Vagina (tissue), 2 donors: ENCODE data around the gene TNRC6C. TPM values are rescaled to one million over a fixed set of nuclear protein-coding genes. Genes with fewer than 3 reads are reported as not detected.

ENCODE experiments used
- DNase-seq, 2 donors: peaks; one replicate each; pipeline ENCODE4 v3.0.0-alpha.2; 2017; ENCODE audit errors: extremely low spot score in 2 of 2
- H3K27ac ChIP-seq: fragments of 200-600 bp; sonication (generic); one replicate; pipeline ENCODE4 v1.5.1; 2019
- H3K27me3 ChIP-seq: fragments of 200-600 bp; sonication (generic); one replicate; pipeline ENCODE4 v1.5.1; 2019
- H3K36me3 ChIP-seq, 2 donors: fragments of 200-600 bp; sonication (generic); one replicate each; pipeline ENCODE4 v1.5.1; 2017 to 2019
- H3K4me1 ChIP-seq: fragments of 200-600 bp; sonication (generic); one replicate; pipeline ENCODE4 v1.5.1; 2019
- H3K4me3 ChIP-seq, 2 donors: fragments of 200-600 bp; sonication (generic); 1 replicate in 1 of 2; 2 replicates in 1 of 2; pipeline ENCODE4 v1.5.1; 2016 to 2019
- H3K9me3 ChIP-seq: fragments of 200-600 bp; sonication (generic); one replicate; pipeline ENCODE4 v1.5.1; 2019
- POLR2A ChIP-seq, 2 donors: fragments of 450-650 bp; IDR thresholded peaks; one replicate each; pipeline ENCODE4 v1.6.1; 2017; ENCODE audit warnings: antibody characterized with exemption in 2 of 2, mild to moderate bottlenecking in 2 of 2, moderate library complexity in 2 of 2
- POLR2AphosphoS5 ChIP-seq, 2 donors: sonication (generic); formaldehyde crosslinking; IDR thresholded peaks; one replicate each; pipeline ENCODE4 v1.9.0; 2017; ENCODE audit warnings: antibody characterized with exemption in 2 of 2, mild to moderate bottlenecking in 2 of 2, low read depth in 1 of 2; ENCODE audit not compliant: insufficient read depth in 1 of 2
- intact Hi-C: fragments of 100-400 bp; cut with DNase I; formaldehyde crosslinking; loops from one replicate; pipeline ENCODE4 v1.15.1; 2023
- small RNA-seq: library from RNA; depleted of rRNA; stranded (forward); fragments of <200 nt; gene quantifications from one replicate; pipeline ENCODE3, GENCODE V24; 2016
- total RNA-seq: library from RNA; depleted of rRNA; stranded (reverse); fragments of >200 nt; gene quantifications from one replicate; pipeline ENCODE4 v1.2.3, GENCODE V29; 2016
- TF ChIP-seq, protein P1 (sequence below), 3 experiments: fragments of 450-650 bp in 2 of 3; fragments of 200-600 bp in 1 of 3; sonication (generic) in 1 of 3; IDR thresholded peaks; one replicate each; pipeline ENCODE4 v1.5.1; 2017 to 2019; ENCODE audit warnings: antibody characterized with exemption in 3 of 3, mild to moderate bottlenecking in 2 of 3, moderate library complexity in 2 of 3

The TNRC6C gene
- total RNA-seq, 1 donor from 2014 or later, result 14.7 TPM

DNA sequence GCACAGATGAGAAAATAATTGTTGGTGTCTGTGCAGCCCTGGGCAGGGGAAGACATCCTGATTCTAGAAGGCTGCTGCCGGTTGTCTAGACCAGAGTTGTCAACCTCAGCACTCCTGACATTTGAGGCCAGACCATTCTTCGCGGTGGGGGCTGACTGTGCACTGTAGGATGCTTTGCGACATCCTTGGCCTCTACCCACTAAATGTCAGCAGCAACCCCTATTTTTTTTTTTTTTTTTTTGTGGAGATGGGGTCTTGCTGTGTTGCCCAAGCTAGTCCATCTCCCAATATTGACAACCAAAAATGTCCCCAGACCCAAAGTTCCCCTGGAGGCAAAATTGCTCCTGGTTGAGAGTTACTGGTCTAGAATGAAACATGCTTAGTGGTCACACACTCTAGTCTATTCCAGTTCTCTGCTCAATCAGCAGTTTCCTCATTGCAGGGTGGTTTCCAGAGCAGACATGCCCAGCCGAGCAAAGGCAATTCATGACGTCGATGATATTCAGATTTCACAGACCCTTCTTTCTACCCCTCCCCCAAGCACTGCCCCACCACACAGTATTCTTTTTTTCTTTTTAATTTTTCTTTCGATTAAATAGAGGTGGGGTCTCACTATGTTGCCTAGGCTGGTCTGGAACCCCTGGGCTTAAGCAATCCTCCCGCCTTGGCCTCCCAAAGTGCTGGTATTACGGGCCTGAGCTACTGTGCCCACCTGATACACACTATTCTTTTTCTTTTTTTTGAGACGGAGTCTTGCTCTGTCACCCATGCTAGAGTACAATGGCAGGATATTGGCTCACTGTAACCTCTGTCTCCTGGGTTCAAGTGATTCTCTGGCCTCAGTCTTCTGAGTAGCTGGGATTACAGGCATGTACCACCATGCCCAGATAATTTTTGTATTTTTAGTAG is 196.7 kb downstream of the TNRC6C start:
- peaks cover 5% of the 10 kb centered on the region for H3K4me1 ChIP-seq
- TF ChIP-seq, protein P1, sequence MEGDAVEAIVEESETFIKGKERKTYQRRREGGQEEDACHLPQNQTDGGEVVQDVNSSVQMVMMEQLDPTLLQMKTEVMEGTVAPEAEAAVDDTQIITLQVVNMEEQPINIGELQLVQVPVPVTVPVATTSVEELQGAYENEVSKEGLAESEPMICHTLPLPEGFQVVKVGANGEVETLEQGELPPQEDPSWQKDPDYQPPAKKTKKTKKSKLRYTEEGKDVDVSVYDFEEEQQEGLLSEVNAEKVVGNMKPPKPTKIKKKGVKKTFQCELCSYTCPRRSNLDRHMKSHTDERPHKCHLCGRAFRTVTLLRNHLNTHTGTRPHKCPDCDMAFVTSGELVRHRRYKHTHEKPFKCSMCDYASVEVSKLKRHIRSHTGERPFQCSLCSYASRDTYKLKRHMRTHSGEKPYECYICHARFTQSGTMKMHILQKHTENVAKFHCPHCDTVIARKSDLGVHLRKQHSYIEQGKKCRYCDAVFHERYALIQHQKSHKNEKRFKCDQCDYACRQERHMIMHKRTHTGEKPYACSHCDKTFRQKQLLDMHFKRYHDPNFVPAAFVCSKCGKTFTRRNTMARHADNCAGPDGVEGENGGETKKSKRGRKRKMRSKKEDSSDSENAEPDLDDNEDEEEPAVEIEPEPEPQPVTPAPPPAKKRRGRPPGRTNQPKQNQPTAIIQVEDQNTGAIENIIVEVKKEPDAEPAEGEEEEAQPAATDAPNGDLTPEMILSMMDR (IDR thresholded peaks at IDR 0.05), result no peak
- TF ChIP-seq POLR2A (IDR thresholded peaks at IDR 0.05) (no peak), POLR2AphosphoS5 (IDR thresholded peaks at IDR 0.05; ENCODE audit: insufficient read depth in 1 of 2, low read depth in 1 of 2) (no peak)
- DNase-seq, result no peak
- no peaks in the 10 kb centered on the region for H3K36me3 ChIP-seq
- no peak overlapping the region for H3K4me3 ChIP-seq
- intact Hi-C loops, result no loop called here
- no peaks in the 10 kb centered on the region for H3K27me3 ChIP-seq
- no peaks in the 10 kb centered on the region for H3K9me3 ChIP-seq
- no peak overlapping the region for H3K27ac ChIP-seq

Small RNAs within 50 kb of the gene (small RNA-seq; reads per million reads assigned to genes)
- gene RNU1-80P, result not detected
- not detected for gene RNU6-625P

Other genes starting within 250 kb of the TNRC6C start
- gene TMC6, start 170.1 kb downstream of the TNRC6C start, total RNA-seq, result 64.8 TPM
- 24.6 TPM for gene TMC8, start 172.1 kb downstream of the TNRC6C start, total RNA-seq
- gene C17orf99, start 187.7 kb downstream of the TNRC6C start, total RNA-seq, result not detected
- gene SYNGR2, start 209.9 kb downstream of the TNRC6C start, total RNA-seq, result 82.3 TPM
- gene TK1, start 228.3 kb downstream of the TNRC6C start, total RNA-seq, result 3.7 TPM
- gene AFMID, start 228.7 kb downstream of the TNRC6C start, total RNA-seq, result 47.6 TPM